ENCODE data around the gene TRIM21.

The TRIM21 gene

GRCh38 chr11:4393209-4393857 lies at the start of gene TRIM21:
Gene TRIM21 (minus strand): TSS chr11:4393702. CDS start chr11:4390409, 3,293 bp downstream.
- Histone ChIP-seq H3K9me3 (ENCODE audit: low read length) (no peaks in the 10 kb centered on the region), H3K36me3 (ENCODE audit: insufficient read depth, low read length) (peaks cover 21% of the 10 kb centered on the region), H3K4me2 (ENCODE audit: low read length) (peak within 1 kb of the TSS; percentile 75), H3K9me2 (ENCODE audit: low read depth, low read length) (no peaks in the 10 kb centered on the region), H3F3A (ENCODE audit: insufficient read depth, low read length) (no peaks in the 10 kb centered on the region), H3K27ac (ENCODE audit: low read depth, low read length, poor library complexity, severe bottlenecking) (no peak within 1 kb of the TSS), H3K4me1 (ENCODE audit: insufficient read depth, low read length, severe bottlenecking) (peaks cover 8% of the 10 kb centered on the region), H3K9ac (ENCODE audit: low read length) (peak within 1 kb of the TSS; percentile 82), H3K27me3 (ENCODE audit: insufficient read depth, low read length) (no peaks in the 10 kb centered on the region), H4K20me1 (ENCODE audit: insufficient read depth, low read length) (no peaks in the 10 kb centered on the region), H3K4me3 (ENCODE audit: low read depth, low read length, poor library complexity, severe bottlenecking) (peak within 1 kb of the TSS; percentile 88), H3K79me2 (ENCODE audit: insufficient read depth, low read length) (no peaks in the 10 kb centered on the region), H2AFZ (ENCODE audit: low read length) (peak within 1 kb of the TSS; percentile 81; the same call in 1 of the 2 replicates)
- TF ChIP-seq, protein P1, sequence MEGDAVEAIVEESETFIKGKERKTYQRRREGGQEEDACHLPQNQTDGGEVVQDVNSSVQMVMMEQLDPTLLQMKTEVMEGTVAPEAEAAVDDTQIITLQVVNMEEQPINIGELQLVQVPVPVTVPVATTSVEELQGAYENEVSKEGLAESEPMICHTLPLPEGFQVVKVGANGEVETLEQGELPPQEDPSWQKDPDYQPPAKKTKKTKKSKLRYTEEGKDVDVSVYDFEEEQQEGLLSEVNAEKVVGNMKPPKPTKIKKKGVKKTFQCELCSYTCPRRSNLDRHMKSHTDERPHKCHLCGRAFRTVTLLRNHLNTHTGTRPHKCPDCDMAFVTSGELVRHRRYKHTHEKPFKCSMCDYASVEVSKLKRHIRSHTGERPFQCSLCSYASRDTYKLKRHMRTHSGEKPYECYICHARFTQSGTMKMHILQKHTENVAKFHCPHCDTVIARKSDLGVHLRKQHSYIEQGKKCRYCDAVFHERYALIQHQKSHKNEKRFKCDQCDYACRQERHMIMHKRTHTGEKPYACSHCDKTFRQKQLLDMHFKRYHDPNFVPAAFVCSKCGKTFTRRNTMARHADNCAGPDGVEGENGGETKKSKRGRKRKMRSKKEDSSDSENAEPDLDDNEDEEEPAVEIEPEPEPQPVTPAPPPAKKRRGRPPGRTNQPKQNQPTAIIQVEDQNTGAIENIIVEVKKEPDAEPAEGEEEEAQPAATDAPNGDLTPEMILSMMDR (IDR thresholded peaks at IDR 0.05; ENCODE audit: low read length) = no peak
- no peak for TF ChIP-seq EZH2 (IDR thresholded peaks at IDR 0.05; ENCODE audit: borderline replicate concordance, low read length)

DNA sequence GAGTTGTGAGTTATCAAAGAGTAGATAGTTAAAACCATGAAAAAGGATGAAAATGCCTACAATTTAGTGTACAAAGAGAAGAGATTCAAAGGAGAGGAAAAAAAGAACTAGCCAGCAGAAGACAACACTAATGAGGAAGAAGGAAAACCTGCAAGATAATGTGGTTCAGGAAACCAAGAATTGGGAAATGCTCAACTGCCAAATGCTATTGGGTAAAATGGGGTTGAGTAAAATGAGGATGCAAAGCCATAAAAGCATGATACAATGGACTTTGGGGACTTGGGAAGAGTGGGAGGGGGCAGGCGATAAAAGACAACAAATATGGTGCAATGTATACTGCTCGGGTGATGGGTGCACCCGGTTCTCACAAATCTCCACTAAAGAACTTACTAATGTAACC lies 48.0 kb upstream of the TRIM21 start:
- TF ChIP-seq, protein P1 (IDR thresholded peaks at IDR 0.05; ENCODE audit: low read length) = no peak
- no peak for TF ChIP-seq EZH2 (IDR thresholded peaks at IDR 0.05; ENCODE audit: borderline replicate concordance, low read length)

GRCh38 chr11:4436411-4436810 lies 42.9 kb upstream of the TRIM21 start:
- Histone ChIP-seq H3K27me3 (ENCODE audit: insufficient read depth, low read length) (no peaks in the 10 kb centered on the region), H3K4me3 (ENCODE audit: low read depth, low read length, poor library complexity, severe bottlenecking) (no peak overlapping the region), H3K79me2 (ENCODE audit: insufficient read depth, low read length) (no peaks in the 10 kb centered on the region), H3K36me3 (ENCODE audit: insufficient read depth, low read length) (no peaks in the 10 kb centered on the region), H4K20me1 (ENCODE audit: insufficient read depth, low read length) (no peaks in the 10 kb centered on the region), H3K9ac (ENCODE audit: low read length) (no peak overlapping the region), H3K4me2 (ENCODE audit: low read length) (no peak overlapping the region), H2AFZ (ENCODE audit: low read length) (no peak overlapping the region), H3F3A (ENCODE audit: insufficient read depth, low read length) (no peaks in the 10 kb centered on the region), H3K9me2 (ENCODE audit: low read depth, low read length) (no peaks in the 10 kb centered on the region), H3K9me3 (ENCODE audit: low read length) (no peaks in the 10 kb centered on the region), H3K27ac (ENCODE audit: low read depth, low read length, poor library complexity, severe bottlenecking) (no peak overlapping the region), H3K4me1 (ENCODE audit: insufficient read depth, low read length, severe bottlenecking) (no peaks in the 10 kb centered on the region)
- no peak for TF ChIP-seq EZH2 (IDR thresholded peaks at IDR 0.05; ENCODE audit: borderline replicate concordance, low read length)
- TF ChIP-seq, protein P1 (IDR thresholded peaks at IDR 0.05; ENCODE audit: low read length) = no peak

More for the DNA sequence above, 48.0 kb upstream of the TRIM21 start:
- H3F3A ChIP-seq (ENCODE audit: insufficient read depth, low read length) = no peaks in the 10 kb centered on the region
- H3K79me2 ChIP-seq (ENCODE audit: insufficient read depth, low read length) = no peaks in the 10 kb centered on the region
- no peaks in the 10 kb centered on the region for H3K36me3 ChIP-seq (ENCODE audit: insufficient read depth, low read length)
- H4K20me1 ChIP-seq (ENCODE audit: insufficient read depth, low read length) = no peaks in the 10 kb centered on the region
- no peak overlapping the region for H3K27ac ChIP-seq (ENCODE audit: low read depth, low read length, poor library complexity, severe bottlenecking)
- no peak overlapping the region for H3K4me2 ChIP-seq (ENCODE audit: low read length)
- H3K4me1 ChIP-seq (ENCODE audit: insufficient read depth, low read length, severe bottlenecking) = no peaks in the 10 kb centered on the region
- no peak overlapping the region for H2AFZ ChIP-seq (ENCODE audit: low read length)
- H3K4me3 ChIP-seq (ENCODE audit: low read depth, low read length, poor library complexity, severe bottlenecking) = no peak overlapping the region
- no peaks in the 10 kb centered on the region for H3K9me3 ChIP-seq (ENCODE audit: low read length)
- H3K9ac ChIP-seq (ENCODE audit: low read length) = no peak overlapping the region
- H3K9me2 ChIP-seq (ENCODE audit: low read depth, low read length) = no peaks in the 10 kb centered on the region
- no peaks in the 10 kb centered on the region for H3K27me3 ChIP-seq (ENCODE audit: insufficient read depth, low read length)

Measured in OCI-LY1 (cell line).